ENCODE measurements around the gene VPS26B.

VPS26B gene

DNA sequence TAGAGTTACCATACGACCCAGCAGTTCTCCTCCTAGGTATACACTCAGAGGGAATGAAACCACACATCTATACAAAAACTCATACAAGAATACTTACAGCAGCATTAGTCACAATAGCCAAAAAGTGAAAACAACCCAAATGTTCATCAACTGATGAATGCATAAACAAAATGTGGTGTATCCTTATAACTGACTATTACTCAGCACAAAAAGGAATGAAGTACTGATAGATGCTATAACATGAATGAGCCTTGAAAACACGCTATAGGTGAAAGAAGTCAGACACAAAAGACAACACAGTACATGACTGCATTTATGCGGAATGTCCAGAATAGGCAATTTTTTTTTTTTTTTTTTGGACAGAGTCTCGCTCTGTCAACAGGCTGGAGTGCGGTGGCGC, 23.8 kb upstream of the VPS26B start:
- no peak for DNase-seq (ENCODE audit: low read depth)
- H3K4me3 ChIP-seq (ENCODE audit: low read length), result no peak overlapping the region
- TF ChIP-seq, protein P1, sequence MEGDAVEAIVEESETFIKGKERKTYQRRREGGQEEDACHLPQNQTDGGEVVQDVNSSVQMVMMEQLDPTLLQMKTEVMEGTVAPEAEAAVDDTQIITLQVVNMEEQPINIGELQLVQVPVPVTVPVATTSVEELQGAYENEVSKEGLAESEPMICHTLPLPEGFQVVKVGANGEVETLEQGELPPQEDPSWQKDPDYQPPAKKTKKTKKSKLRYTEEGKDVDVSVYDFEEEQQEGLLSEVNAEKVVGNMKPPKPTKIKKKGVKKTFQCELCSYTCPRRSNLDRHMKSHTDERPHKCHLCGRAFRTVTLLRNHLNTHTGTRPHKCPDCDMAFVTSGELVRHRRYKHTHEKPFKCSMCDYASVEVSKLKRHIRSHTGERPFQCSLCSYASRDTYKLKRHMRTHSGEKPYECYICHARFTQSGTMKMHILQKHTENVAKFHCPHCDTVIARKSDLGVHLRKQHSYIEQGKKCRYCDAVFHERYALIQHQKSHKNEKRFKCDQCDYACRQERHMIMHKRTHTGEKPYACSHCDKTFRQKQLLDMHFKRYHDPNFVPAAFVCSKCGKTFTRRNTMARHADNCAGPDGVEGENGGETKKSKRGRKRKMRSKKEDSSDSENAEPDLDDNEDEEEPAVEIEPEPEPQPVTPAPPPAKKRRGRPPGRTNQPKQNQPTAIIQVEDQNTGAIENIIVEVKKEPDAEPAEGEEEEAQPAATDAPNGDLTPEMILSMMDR (conservative IDR thresholded peaks at IDR 0.05; ENCODE audit: low read length), result no peak

DNA sequence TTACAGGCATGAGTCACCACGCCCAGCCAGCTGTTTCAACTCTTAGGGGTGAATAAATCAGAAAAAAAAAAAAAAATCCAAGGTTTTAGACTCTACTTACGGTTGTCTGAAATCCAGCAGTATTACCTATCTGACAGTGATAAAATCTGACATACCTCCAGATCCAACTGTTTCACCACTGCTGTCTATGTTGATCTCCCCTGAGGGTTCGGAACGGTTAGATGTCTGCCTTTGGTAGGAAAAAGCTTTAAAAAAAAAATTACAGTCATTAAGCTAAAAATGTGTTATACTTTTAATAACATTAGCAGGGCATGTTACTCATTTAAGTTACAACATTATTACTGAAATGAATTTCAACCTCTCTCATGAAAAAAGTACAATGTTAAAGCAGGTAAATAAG, 21.8 kb upstream of the VPS26B start:
- no peak for DNase-seq (ENCODE audit: low read depth)
- TF ChIP-seq, protein P1 (conservative IDR thresholded peaks at IDR 0.05; ENCODE audit: low read length), result no peak
- H3K4me3 ChIP-seq (ENCODE audit: low read length), result no peak overlapping the region

DNA sequence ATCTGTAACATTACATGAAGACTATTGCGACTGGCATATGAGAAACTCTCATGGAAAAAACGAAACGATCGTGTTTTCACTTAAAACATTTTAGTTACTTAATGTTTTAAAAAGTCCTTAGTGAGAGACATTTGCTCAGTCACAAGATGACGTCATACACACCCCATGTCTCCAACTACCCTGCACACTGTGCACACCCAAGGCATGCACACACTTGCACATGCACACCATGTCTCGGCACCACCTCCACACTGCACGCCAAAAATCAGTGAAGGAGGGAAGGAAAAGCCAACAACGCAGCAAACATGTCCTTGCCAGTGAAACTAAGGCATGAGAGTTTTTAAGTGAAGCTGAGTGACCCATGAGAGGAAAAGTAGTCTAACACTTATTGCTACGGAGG, 18.7 kb upstream of the VPS26B start:
- TF ChIP-seq, protein P1 (conservative IDR thresholded peaks at IDR 0.05; ENCODE audit: low read length), result no peak
- H3K4me3 ChIP-seq (ENCODE audit: low read length), result no peak overlapping the region

DNA sequence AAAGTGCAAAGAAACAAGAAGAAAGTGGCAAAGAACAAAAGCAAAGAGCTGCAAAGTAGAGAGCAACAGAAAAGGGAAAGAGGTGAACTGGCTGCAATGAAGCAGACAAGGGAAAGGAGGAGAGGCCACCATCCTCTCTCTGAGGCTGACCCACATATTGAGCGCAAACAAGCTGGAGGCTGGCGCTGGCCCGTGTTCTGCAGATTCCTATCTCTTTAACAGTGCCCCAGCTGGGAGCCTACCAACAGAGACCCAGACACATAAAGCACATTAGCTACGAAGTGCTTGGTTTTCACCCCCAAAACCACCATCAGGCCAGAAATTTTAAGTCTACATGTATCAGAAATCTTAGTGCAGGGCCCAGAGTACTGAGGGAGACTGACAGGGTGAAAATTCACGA, 18.3 kb upstream of the VPS26B start:
- H3K4me3 ChIP-seq (ENCODE audit: low read length), result no peak overlapping the region
- no peak for DNase-seq (ENCODE audit: low read depth)
- TF ChIP-seq, protein P1 (conservative IDR thresholded peaks at IDR 0.05; ENCODE audit: low read length), result no peak

More for the DNA sequence above, 18.7 kb upstream of the VPS26B start:
- no peak for DNase-seq (ENCODE audit: low read depth)

DNA sequence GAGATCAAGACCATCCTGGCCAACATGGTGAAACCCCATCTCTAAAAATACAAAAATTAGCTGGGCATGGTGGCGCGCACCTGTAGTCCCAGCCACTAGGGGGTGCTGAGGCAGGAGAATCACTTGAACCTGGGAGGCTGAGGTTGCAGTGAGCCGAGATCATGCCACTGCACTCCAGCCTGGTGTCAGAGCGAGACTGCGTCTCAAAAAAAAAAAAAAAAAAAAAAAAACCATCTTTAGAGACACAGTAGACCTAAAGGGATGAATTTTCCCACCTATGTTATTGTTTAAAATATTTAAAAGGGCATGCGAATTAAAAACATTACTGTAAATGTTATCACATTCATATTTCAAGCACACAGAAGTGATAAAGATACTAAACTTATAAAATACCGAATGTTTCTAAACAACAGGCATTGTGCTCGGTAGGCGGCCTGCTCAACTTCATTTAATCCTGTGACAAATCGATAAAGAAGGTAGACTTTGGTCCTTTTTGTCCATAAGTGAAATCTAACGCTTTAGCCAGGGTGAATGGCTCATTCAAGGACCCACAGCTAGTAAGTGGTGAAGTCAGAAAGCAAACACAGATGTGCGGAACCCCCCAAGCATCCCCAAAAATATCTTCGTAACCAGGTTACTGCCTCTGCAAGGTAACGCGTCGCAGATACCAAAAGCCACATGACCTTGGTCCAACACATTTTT, 16.8 kb upstream of the VPS26B start:
- TF ChIP-seq, protein P1 (conservative IDR thresholded peaks at IDR 0.05; ENCODE audit: low read length), result peak; percentile 54
- peak; percentile 20 for DNase-seq (ENCODE audit: low read depth)
- H3K4me3 ChIP-seq (ENCODE audit: low read length), result no peak overlapping the region

DNA sequence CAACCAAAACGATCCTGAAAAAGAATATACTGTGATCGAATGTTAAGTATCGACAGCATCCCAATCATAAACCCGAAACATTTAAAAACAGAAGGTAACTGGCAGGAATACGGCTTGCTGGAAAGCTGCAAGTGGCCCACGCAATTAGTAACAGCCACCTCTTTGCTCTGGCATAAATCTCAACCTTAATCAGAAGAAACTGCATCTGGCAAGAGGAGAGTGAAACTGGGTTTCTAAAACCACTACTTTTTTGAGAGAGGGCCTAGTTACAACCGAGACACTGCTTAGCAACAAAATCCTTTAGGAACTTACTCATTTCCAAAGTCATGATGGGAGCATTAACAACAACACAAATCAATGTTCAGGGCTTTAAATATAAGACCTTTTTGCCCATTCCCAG, 8.6 kb upstream of the VPS26B start:
- H3K4me3 ChIP-seq (ENCODE audit: low read length), result no peak overlapping the region
- no peak for DNase-seq (ENCODE audit: low read depth)
- TF ChIP-seq, protein P1 (conservative IDR thresholded peaks at IDR 0.05; ENCODE audit: low read length), result no peak

DNA sequence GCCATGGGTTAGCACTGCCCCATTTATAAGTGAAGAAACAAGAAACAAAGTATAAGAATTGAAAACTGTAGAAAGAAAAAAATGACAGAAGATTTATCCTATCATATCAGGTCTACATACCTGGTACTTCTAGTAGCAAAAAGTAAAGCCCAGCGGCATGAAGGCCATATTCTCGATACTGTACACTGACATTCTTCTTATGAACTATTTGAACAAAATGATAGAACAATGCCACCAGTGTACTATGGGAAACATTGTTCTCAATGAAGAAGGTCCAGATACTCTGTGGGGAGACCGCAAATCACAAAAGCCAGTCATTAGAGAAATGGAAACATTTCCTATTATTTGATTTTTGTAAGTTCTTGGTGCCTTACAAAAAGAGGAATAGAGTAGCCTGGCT, 7.7 kb upstream of the VPS26B start:
- DNase-seq (ENCODE audit: low read depth), result no peak
- TF ChIP-seq, protein P1 (conservative IDR thresholded peaks at IDR 0.05; ENCODE audit: low read length), result no peak
- no peak overlapping the region for H3K4me3 ChIP-seq (ENCODE audit: low read length)

Measured in AG10803 (cell line).